ENCODE results near the gene TRPV4.
A peak's percentile ranks its signal among the peaks of the same experiment; 100 is the strongest.
"Not testable (repeated sequence)": the region's sequence is repeated elsewhere in the genome, so short reads cannot be mapped to it uniquely, and the experiment has no call there.

TRPV4 gene

DNA sequence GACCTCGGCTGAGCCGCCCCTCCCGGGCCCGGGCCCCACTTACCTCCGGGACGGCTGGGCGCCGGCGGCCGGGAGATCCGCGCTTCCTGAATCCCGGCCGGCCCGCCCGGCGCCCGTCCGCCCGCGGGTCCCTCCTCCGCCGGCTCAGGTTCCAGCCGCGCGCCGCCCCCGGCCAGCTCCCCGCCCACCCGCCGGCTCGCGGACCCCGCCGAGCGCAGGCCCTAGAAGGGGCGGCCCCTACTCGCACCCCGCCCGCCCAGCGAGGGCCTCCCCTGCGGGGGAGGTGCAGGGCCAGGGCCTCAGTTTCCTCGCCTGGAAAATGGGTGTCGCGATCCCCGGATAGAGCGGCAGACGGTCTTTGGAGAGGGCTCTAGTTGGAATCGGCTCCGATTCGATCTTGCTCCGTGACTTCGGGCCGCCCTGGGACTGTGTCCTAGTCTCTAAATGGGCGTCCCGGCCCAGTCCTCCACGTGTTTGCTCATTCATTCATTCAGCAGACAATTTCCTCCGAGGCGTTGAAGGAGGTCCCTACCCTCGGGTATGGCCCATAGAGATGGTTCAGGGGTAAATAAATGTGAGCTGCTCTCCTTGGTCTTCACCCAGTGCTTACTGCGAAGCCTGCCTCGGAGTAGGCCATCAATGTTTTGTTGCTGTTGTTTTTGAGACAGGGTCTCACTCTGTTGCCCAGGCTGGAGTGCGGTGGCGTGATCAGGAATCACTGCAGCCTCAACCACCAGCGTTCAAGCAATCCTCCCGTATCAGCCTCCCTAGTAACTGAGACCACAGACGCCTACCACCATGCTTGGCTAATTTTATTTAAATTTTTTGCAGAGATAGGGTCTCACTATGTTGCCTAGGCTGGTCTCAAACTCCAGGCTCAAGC, at the start of gene TRPV4:
Gene TRPV4 (minus strand): TSS at position 92 of the 883 bp plus-strand sequence. CDS start 18,602 bp downstream, outside the sequence.
- DNase-seq (ENCODE audit: insufficient read length, low spot score): no peak
- no peak for FAIRE-seq

DNA sequence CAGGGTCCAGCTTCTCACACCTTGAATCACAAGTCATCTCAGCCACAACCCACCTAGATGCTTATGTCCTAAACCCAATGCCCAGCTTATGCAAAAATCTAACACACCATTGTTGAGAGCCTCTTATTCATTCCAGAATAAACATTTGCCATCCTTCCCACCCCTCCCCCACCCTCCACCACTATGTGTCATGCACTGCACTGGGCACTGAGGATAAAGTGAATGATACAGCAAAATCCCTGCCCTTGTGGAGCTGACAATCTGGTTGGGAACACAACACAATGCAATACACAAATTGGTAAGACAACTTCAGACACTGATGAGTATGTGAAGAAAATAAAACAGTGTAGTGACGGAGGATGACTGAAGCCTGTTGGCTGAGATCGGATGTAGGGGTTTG, 48.6 kb upstream of the TRPV4 start:
- FAIRE-seq (no peak), DNase-seq (ENCODE audit: insufficient read length, low spot score) (no peak)

DNA sequence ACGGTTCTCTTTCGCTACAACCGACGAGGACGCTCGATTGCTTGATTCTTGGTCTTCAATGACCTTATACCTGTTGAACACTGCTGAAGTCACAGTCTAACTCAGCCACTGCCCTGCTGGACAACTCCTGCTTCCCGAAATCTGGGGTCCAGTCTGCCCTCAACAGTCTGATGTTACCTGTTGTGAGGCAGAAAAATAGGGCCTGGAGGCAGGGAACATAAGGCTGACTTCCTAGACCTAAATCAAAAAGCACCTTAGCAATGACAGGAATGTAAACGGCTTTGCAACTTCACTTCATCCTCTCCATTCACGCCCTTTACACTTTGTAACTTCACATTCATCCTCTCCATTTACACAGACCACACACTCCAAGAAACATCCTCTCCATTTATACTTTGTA, 47.7 kb upstream of the TRPV4 start:
- FAIRE-seq: no peak
- DNase-seq (ENCODE audit: insufficient read length, low spot score): no peak

DNA sequence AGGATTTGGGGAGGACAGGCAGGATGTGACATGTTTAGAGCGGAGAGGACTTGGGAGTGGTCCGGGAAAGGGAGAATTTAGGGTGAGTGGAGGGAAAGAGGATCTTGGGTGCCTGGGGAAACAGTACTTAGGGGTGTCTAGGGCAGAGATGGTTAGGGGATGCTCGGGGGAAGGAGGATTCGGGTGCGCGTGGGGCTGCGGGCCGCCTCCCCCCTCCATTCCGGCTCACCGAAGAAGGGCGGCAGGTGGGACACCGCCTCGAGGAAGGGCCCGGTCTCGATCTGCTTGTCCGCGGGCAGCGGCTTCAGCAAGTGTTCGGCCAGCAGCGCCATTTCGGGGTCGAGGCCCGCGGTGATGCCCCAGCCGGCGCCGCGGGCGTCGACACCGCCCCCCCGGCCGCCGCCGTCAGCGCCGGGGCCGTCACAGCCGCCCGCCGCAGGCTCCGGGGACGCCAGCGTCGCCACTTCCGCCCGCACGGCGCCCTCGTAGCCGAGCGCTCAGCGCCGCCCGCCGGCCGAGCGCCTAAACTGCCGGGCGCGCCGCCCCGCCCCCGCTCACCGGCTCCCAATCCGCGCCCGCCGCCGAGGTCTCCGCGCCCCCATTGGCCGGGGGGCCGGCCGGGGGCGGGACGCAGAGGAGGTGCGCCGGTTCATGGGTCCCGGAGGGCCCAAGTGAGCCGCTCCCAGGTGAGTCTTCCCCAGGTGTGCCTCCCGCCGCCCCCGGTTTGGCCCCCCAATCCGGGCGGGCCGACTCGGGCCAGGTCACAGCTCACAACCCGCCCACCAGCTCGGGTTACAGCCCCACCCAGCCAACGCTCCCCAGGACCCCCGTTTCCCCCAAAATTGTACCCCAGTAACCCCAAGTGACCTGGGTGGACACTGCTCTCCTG, 47.1 kb upstream of the TRPV4 start, which contains the start of gene GLTP:
Gene GLTP (minus strand): TSS at position 499 of the 889 bp plus-strand sequence. CDS start 167 bp downstream, at position 332.
- DNase-seq (ENCODE audit: insufficient read length, low spot score) (peak; percentile 90), FAIRE-seq (peak; percentile 77)

DNA sequence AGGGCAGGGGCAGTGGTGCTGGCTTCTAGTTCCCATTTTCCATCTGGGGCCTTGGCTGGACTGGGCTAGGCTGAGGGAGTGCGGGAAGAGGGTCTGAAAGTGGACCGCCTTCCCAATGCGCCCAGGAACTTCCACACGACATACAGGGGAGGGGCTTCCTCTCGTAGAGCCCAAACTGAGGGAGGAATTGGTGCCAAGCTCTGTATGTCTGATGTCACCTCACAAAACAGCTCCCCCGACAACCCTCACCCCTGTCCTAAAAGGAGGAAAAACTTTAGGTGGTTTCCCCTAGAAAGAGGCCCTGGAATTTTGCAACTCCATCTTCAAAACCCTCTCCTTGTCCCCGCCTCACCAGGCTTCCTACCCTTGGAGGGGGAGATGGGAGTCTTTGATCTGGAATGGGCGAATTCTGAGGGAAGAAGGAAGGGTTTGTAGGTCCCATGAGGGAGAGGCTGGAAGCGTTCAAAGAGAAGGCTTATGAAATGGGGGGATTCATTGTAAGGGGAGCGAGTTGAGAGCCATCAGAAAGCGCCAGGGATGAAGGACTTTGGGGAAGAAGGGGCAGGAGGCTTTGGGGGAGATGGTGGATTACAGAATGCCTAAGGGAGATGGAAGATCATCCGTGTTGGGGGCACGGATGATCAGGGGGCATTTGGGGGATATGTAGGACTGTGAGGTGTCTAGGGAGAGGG, 46.3 kb upstream of the TRPV4 start:
- DNase-seq (ENCODE audit: insufficient read length, low spot score) (no peak), FAIRE-seq (peak; percentile 39)

DNA sequence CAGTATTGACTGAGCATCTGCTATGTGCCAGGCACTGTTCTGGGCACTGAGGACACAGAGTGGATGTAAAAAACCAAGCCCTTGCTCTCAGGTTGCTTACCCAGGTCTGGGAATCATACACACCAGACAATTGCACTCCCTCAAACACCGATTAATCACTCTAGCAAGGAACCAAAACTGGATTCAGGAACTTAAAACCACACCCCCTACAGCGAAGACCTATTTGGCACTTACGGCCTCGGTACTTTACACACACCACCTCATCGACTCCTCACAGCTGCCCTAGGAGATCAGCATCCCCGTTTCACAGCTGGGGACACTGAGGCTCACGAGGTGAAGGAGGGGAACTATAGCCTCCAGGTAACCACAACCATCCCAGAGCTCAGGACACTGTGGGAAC, 45.6 kb upstream of the TRPV4 start:
- FAIRE-seq (no peak), DNase-seq (ENCODE audit: insufficient read length, low spot score) (no peak)

DNA sequence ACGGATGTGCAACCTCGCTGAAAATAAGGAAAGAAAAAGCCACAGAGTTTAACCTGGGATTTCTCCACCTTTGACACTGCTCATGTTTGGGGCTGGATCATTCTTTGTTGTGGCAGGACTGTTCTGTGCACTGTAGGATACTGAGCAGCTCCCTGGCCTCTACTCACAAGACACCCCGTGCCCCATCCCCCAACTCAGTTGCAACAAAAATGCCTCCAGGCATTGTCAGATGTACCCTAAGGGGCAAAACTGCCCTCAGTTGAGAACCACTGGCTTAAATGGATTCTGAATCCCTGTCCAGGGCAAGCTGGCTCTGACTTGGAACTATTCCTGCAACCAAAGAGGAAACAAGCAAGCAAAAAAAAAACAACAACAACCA, 45.0 kb upstream of the TRPV4 start:
- FAIRE-seq: no peak
- DNase-seq (ENCODE audit: insufficient read length, low spot score): no peak

DNA sequence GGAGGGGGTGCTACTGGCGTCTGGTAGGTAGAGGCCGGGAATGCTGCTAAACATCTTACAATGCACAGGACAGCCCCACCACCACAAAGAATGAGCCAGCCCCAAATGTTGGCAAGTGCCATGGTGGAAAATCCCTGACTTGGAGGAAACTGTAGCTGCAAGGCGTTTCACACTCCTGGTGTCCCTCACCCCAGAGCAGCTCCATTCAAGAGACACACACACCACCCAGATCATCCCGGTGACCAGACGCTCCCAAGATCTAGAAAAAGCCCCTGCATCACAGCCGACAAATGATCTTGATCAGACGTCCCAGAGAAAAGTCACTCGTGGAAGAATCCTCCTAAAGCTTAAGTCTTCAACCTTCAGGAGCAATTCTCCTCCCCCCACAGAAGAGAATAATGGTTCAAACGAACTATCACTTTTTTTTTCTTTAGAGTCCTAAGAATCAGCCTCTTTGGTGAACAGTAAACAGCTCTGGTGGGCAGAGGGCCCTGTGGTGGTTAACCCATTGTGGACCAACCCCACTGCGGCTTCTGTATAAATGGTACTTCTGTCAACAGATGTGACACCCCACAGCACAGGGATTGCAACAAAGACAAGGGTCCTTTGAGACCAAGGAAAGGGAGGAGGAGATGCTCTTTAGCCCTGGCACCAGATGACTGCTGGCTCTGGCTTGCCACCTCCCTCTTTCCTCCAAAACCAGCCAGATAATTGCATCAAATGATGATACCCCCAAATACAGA, 44.5 kb upstream of the TRPV4 start:
- no peak for DNase-seq (ENCODE audit: insufficient read length, low spot score)
- no peak for FAIRE-seq

DNA sequence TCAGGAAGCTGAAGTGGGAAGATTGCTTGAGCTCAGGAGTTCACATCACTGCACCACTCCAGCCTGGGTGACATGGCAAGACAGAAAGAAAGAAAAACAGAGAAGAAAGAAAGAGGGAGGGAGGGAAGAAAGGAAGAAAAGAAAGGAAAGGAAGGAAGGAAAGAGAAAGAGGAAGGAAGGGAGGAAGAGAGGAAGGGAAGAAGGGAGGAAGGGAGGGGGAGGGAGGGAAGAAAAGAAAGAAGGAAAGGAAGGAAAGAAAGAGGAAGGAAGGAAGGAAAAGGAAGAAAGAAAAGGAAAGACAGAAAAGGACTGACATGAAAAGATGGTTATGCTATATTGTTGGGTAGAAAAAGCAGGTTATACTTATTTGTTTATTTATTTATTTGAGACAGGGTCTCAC, 43.2 kb upstream of the TRPV4 start:
- no peak for DNase-seq (ENCODE audit: insufficient read length, low spot score)
- no peak for FAIRE-seq

DNA sequence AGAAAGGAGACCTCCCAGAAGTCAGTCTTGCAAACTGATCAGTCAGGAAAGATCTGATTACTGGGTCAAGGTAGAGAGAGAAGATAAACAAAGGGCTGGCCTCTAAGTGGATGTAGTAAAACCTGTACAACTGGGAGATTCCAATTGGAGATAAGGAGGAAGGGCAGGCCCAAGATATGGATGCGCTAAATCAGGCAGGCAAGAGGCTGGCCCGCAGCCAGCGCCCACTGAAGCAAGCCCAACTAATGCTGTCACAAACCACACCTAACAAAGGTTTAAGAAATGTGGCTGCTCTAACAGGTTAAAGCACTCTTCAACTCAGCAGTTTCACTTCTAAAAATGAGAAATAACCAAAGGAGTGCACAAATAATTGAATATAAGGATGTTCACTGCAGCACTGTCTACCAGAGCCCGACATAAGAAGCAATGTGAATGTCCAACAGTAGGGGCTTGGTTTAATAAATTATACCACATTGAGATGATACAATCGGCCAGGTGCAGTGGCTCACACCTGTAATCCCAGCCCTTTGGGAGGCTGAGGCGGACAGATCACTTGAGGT, 42.5 kb upstream of the TRPV4 start:
- FAIRE-seq (no peak), DNase-seq (ENCODE audit: insufficient read length, low spot score) (no peak)

DNA sequence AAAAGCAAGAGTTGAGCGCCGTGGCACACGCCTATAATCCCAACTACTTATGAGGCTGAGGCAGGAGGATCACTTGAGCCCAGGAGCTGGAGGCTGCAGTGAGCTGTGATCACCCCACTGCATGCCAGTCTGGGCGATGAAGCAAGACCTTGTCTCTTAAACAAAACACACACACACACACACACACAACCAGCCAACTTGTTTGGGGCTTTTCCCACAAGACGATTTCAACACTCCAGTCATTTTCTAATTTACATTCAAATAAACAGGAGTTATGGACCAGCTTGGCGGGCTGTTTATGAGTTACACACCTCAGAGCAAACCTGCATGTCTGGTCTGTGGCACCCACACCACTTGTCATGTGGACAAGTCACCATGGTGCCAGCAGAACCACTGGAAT, 40.5 kb upstream of the TRPV4 start:
- no peak for DNase-seq (ENCODE audit: insufficient read length, low spot score)
- FAIRE-seq: no peak

DNA sequence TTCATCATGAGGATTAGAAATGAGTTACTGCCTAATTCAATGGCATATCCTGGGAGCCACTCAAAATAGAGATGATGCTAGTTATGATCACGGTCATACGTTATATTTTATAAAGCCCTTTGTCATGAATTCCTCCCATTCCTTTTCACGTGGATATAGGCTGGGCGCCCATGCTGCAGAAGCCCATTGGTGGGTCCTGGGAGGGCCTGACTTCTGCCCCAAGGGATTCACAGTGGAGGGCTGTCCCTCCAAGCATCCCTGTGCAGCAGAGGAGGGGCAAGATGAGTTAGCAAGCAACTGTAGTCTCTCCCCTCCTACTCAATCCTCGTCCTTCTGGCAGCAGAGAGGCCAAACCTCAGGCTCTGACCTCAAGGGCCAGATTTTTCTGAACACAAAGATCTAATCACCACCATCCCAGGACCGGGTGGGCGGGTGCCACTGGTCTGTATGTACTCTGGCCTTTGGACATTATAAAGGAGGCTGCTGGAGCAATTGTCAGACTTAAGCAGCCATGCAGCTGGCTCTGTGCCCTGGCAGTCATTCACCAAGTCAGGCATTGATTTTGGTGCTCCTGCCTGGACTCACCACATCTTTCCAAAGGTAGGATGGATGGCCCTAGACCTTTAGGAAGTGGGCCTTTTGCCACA, 38.6 kb upstream of the TRPV4 start:
- DNase-seq (ENCODE audit: insufficient read length, low spot score) (no peak), FAIRE-seq (no peak)

DNA sequence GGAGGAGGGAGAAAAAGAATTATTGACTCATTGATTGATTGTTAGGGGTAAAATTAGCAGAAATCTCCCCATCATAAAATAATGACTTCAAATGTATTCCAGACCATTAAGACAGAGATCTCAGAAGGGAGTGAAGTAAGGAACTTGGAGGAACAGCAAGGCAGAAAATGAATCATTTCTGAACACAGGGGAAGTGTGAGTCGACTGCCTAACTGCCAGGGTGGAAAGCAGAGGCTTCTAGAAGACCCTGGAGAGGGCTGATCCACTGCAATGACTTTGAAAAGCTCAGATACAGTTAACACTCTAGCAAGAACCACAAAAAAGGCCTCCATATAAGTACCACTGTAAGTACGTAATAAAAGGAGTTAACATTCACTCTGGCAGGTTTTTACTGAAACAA, 37.5 kb upstream of the TRPV4 start:
- no peak for FAIRE-seq

DNA sequence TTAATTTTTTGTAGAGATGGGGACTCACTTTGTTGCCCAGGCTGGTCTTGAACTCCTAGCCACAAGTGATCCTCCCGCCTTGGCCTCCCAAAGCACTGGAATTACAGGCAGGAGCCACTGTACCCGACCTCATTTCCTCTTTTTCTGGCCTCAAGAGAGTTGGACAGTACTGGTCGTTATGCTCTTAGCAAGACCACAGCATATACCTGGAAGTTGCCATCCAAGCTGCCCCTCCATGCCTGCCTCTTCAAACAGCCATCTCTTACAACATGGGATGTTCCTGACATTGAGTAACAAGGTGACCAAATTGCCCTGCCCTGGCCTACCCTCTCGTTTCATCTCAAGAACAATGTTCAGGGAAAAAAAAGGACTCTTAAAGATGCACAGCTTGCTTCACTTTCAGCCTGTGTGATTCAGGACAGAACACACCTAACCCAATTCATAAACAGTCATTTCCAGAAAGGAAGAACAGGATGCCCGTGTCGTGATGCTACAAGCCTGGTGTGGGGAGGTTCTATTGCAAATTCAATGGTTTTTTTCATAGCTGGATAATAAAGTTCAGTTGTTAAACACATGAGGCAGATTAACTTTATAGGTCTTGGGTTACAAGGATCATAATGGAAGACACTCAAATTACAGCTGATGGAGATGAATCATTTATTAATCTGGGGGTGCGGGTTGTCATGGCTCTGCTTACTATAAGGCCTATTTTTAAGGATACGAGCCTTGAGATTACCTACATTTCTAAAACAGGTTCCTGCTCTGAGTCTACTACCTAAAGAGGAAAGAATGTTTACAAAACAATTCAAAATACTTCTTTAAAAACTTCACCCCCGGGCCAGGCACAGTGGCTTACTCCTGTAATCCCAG, 35.2 kb upstream of the TRPV4 start:
- FAIRE-seq (no peak), DNase-seq (ENCODE audit: insufficient read length, low spot score) (no peak)

More for the DNA sequence above, 37.5 kb upstream of the TRPV4 start:
- DNase-seq (ENCODE audit: insufficient read length, low spot score): no peak

DNA sequence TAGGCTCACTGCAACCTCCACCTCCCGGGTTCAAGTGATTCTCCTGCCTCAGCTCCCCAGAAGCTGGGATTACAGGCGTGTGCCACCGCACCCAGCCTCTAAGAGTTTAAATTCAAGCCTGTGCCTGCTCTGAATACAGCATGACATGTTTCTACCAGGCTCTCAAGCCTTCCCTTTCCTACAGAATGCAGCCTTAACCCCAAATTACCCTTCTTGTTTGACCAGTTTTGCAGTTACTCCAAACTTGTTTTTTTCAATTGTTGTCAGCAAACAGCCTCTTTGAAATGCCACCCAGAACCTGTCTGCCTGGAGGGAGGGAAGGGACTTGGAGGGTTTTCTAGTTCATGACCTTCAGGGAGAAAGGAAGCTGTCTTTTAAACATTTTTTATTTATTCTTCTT, 31.7 kb upstream of the TRPV4 start:
- FAIRE-seq (no peak), DNase-seq (ENCODE audit: insufficient read length, low spot score) (no peak)

DNA sequence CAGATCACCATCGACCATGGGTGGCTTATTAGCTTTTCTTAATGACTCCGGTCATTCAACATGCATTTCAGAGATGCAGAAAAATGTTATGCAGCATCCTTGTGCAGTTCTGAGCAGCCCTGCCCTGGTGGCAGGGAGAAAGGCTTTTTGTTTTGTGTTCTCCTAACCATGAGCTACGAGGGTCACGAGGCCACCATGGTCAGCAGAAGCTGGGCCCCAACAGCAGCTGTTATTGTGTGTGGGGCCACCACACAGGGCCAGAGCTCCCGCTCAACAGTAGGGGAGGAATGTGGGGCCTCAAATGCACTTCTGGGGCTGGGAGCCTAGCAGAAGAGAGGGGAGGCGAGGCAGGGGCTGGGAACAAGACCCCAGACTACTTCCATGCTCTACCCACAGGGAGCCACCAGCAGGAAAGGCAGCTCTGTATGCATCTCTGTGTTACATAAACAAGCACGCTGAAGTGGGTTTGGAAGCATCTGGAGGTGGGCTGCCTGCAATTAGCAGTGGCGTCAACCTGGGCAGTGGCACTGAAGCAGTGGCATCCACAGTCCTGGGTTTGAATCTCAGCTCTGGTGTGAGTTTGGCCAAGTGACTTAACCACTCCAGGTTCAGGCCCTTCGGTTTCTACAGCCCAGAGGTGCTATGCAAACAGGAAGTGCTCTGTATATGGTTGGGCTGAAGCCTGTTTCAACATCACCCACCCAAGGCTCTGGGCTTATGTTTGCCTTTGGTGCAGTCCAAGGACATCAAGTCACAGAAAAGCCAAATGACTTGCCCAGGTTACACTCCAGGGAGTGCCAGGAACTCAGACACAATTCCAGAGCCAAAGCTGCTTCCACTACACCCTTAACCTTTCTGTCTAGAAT, 30.9 kb upstream of the TRPV4 start:
- DNase-seq (ENCODE audit: insufficient read length, low spot score) (no peak), FAIRE-seq (no peak)

DNA sequence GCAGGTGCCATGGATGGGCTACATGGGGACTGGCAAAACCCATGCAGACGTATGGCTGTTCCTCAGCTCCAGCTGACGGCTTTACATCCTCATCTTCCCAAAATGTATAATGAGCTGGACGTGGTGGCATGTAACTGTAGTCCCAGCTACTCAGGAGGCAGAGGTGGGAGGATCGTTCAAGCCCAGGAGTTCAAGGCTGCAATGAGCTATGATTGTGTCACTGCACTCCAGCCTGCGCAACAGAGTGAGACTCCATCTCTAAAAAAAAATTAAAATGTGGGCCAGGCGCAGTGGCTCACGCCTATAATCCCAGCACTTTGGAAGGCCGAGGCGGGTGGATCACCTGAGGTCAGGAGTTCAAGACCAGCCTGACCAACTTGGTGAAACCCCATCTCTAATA, 29.3 kb upstream of the TRPV4 start:
- DNase-seq (ENCODE audit: insufficient read length, low spot score); FAIRE-seq: not testable (repeated sequence)
